ENCODE results near the gene HBP1.

Gene HBP1

DNA sequence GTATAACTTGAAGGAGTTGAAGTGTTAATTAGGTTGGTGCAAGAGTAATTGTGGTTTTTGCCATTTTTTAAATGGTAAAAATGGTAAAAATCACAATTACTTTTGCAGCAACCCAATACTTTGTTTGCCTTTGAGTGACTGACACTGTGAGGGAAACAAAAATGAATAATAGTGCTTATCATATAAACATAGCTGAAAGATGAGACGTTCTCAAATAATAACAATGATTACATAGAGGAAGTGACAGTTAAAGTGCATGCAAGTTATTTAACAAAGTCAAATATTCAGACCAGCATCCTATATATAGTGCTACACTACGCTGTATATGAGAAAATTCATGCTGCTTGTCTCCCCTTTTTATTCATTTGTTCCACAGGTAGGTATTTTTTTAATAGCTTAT is 4.7 kb upstream of the HBP1 start:
- no peak overlapping the region for H3K4me3 ChIP-seq (ENCODE audit: control insufficient read depth, low read depth, low read length)
- TF ChIP-seq, protein P1, sequence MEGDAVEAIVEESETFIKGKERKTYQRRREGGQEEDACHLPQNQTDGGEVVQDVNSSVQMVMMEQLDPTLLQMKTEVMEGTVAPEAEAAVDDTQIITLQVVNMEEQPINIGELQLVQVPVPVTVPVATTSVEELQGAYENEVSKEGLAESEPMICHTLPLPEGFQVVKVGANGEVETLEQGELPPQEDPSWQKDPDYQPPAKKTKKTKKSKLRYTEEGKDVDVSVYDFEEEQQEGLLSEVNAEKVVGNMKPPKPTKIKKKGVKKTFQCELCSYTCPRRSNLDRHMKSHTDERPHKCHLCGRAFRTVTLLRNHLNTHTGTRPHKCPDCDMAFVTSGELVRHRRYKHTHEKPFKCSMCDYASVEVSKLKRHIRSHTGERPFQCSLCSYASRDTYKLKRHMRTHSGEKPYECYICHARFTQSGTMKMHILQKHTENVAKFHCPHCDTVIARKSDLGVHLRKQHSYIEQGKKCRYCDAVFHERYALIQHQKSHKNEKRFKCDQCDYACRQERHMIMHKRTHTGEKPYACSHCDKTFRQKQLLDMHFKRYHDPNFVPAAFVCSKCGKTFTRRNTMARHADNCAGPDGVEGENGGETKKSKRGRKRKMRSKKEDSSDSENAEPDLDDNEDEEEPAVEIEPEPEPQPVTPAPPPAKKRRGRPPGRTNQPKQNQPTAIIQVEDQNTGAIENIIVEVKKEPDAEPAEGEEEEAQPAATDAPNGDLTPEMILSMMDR (conservative IDR thresholded peaks at IDR 0.05; ENCODE audit: control insufficient read depth, insufficient read depth, low read depth, low read length): no peak
- DNase-seq (ENCODE audit: low read depth): no peak

DNA sequence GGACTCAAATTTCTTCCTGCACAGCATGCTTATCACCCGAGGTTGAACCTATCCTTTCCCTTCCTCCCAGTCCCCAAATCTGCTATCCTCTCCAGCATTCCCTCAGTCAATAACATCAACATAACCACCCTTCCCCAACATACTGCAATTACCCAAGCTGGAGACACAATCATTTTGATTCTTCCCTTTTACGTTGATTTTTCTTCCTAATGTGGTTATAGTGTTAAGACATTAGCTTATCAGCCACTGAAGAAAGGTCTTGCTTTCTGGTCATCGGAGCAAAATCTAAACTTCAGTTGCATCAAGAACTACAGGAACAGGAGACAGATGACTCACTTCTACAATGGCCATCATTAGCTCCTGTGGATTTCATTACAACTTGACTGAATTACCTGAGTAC is 3.5 kb upstream of the HBP1 start:
- no peak overlapping the region for H3K4me3 ChIP-seq (ENCODE audit: control insufficient read depth, low read depth, low read length)
- DNase-seq (ENCODE audit: low read depth): no peak
- TF ChIP-seq, protein P1 (conservative IDR thresholded peaks at IDR 0.05; ENCODE audit: control insufficient read depth, insufficient read depth, low read depth, low read length): no peak

GRCh38 chr7:107166736-107167426 is 1.9 kb upstream of the HBP1 start:
- DNase-seq (ENCODE audit: low read depth): no peak
- TF ChIP-seq, protein P1 (conservative IDR thresholded peaks at IDR 0.05; ENCODE audit: control insufficient read depth, insufficient read depth, low read depth, low read length): no peak
- H3K4me3 ChIP-seq (ENCODE audit: control insufficient read depth, low read depth, low read length): peak overlapping the region; percentile 67

GRCh38 chr7:107167483-107168232 is 1.1 kb upstream of the HBP1 start:
- DNase-seq (ENCODE audit: low read depth): peak; percentile 93
- peak overlapping the region; percentile 67 for H3K4me3 ChIP-seq (ENCODE audit: control insufficient read depth, low read depth, low read length)
- TF ChIP-seq, protein P1 (conservative IDR thresholded peaks at IDR 0.05; ENCODE audit: control insufficient read depth, insufficient read depth, low read depth, low read length): peak; percentile 47

DNA sequence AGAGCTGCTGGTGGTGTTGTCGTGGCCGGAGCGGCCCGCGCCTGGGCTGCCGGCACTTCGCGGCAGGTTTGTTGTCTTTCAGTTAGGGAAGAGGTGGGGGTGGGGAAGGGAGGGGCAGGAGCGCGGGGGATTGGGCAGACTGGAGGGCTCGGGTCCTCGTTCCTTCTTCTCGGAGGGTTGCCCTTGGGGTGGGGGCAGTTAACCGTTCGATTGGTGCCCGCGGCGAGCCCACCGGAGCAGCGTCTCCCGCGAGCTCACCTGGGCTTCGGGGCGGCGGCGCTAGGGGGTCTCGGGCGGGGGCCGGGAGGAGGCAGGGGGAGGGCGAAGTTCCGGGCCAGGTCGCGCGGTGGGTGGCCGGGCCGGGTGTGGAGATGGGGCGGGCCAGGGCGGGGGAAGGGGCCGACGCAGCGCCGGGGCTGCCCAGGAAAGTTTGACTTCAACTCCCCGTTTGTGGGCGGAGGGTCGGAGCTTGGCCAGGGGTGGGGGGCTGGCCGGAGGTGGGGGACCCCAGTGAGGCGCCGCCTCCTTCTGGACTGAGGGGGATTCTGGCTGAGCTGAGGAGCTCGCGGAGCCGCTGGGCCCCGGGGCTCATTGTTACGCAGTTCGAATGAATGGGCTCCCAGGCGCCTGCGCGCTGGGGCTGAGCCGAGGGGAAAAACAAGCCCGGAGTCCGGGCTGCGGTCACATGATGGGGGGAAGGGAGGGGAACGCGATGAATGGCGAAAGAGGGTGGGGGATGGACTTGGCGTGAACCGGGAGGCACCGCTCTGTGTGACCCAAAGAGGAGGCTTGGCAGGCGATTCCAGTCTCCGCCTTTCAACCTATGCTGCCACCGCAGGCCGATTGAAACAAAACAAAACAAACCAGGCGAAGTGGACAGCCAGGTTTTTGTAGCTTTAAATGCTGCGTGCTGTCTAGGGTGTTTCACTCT is 582 bp downstream of the HBP1 start:
- TF ChIP-seq, protein P1 (conservative IDR thresholded peaks at IDR 0.05; ENCODE audit: control insufficient read depth, insufficient read depth, low read depth, low read length): no peak
- DNase-seq (ENCODE audit: low read depth): peak; percentile 97

More for the DNA sequence above, 582 bp downstream of the HBP1 start:
- H3K4me3 ChIP-seq (ENCODE audit: control insufficient read depth, low read depth, low read length): peak overlapping the region; percentile 69

All from fibroblast of mammary gland (primary cell).